ENCODE measurements around the gene MED29.

MED29 gene

GRCh38 chr19:39386557-39386956 lies 4.6 kb upstream of the MED29 start:
- peaks cover 81% of the 10 kb centered on the region for H3K36me3 ChIP-seq (ENCODE audit: insufficient read depth, low read depth, low read length)
- H3K4me3 ChIP-seq (ENCODE audit: low read length), result no peak overlapping the region
- peaks cover 5% of the 10 kb centered on the region for H3K4me1 ChIP-seq (ENCODE audit: insufficient read depth, low read length)
- no peaks in the 10 kb centered on the region for H3K9me3 ChIP-seq (ENCODE audit: insufficient read depth, low read depth, low read length)
- H3K27me3 ChIP-seq (ENCODE audit: insufficient read depth, low read length), result no peaks in the 10 kb centered on the region
- H3K27ac ChIP-seq (ENCODE audit: low read length), result no peak overlapping the region
- no peak overlapping the region for H3K9ac ChIP-seq (ENCODE audit: low read depth, low read length)

GRCh38 chr19:39388657-39389056 lies 2.5 kb upstream of the MED29 start:
- H3K27ac ChIP-seq (ENCODE audit: low read length), result no peak overlapping the region
- H3K4me3 ChIP-seq (ENCODE audit: low read length), result no peak overlapping the region
- H3K36me3 ChIP-seq (ENCODE audit: insufficient read depth, low read depth, low read length), result peaks cover 69% of the 10 kb centered on the region
- H3K9me3 ChIP-seq (ENCODE audit: insufficient read depth, low read depth, low read length), result no peaks in the 10 kb centered on the region
- H3K4me1 ChIP-seq (ENCODE audit: insufficient read depth, low read length), result peaks cover 9% of the 10 kb centered on the region
- H3K27me3 ChIP-seq (ENCODE audit: insufficient read depth, low read length), result no peaks in the 10 kb centered on the region
- H3K9ac ChIP-seq (ENCODE audit: low read depth, low read length), result no peak overlapping the region

DNA sequence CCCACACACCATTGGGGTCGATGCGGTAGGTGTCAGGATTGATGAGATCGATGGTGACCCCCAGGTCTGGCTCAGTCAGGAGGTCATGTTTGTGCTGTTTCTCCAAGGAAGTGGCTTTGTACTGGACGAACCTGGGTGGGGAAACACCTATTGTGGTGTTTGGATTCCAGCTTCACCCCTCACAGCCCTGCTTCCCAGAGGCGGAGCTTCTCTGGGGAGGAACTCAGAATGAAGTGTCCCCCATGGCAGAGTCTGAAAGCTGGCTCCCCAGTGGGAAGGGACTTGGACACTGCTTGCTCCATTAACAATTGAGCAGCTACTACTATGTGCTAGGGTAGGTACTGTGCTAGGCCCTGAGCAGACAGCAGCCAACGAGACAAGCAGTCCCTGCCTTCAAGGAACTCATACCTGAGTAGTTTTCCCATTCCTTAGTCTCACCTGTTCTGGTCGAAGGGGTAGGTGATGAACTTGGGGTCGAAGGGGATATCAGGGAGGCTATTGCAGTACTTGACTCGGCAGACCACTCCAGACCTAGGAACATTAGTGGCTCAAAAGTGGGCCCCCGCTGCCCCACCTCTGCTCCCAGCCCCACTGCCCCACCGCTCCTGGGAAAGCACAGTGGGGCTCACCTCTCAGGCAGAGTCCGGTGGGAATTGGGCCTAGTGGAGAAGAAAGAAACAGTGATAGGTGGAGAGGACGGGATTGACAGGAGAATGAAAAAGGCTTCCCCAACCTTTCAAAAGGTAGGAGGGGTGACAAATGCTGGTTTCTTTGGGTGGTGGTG lies 1.4 kb upstream of the MED29 start:
- H3K4me1 ChIP-seq (ENCODE audit: insufficient read depth, low read length), result peaks cover 9% of the 10 kb centered on the region
- no peaks in the 10 kb centered on the region for H3K27me3 ChIP-seq (ENCODE audit: insufficient read depth, low read length)
- H3K27ac ChIP-seq (ENCODE audit: low read length), result peak overlapping the region; percentile 54
- peak overlapping the region; percentile 86 for H3K9ac ChIP-seq (ENCODE audit: low read depth, low read length)
- peak overlapping the region; percentile 80 for H3K4me3 ChIP-seq (ENCODE audit: low read length)
- H3K36me3 ChIP-seq (ENCODE audit: insufficient read depth, low read depth, low read length), result peaks cover 66% of the 10 kb centered on the region
- no peaks in the 10 kb centered on the region for H3K9me3 ChIP-seq (ENCODE audit: insufficient read depth, low read depth, low read length)

- Histone ChIP-seq H3K9me3 (ENCODE audit: insufficient read depth, low read depth, low read length) (no peaks in the 10 kb centered on the region), H3K9ac (ENCODE audit: low read depth, low read length) (peak overlapping the region; percentile 86), H3K36me3 (ENCODE audit: insufficient read depth, low read depth, low read length) (peaks cover 66% of the 10 kb centered on the region), H3K4me3 (ENCODE audit: low read length) (peak overlapping the region; percentile 80), H3K27me3 (ENCODE audit: insufficient read depth, low read length) (no peaks in the 10 kb centered on the region), H3K27ac (ENCODE audit: low read length) (peak overlapping the region; percentile 54), H3K4me1 (ENCODE audit: insufficient read depth, low read length) (peaks cover 9% of the 10 kb centered on the region)
These were observed 777 bp upstream of the MED29 start for GRCh38 chr19:39390451-39390750.

- Histone ChIP-seq H3K4me1 (ENCODE audit: insufficient read depth, low read length) (peaks cover 11% of the 10 kb centered on the region; the same call in 1 of the 2 replicates), H3K9ac (ENCODE audit: low read depth, low read length) (0 out of 2 replicates have a peak overlapping the region, but pooled peaks have one; percentile 24), H3K9me3 (ENCODE audit: insufficient read depth, low read depth, low read length) (no peaks in the 10 kb centered on the region), H3K27me3 (ENCODE audit: insufficient read depth, low read length) (no peaks in the 10 kb centered on the region), H3K27ac (ENCODE audit: low read length) (no peak overlapping the region), H3K4me3 (ENCODE audit: low read length) (no peak overlapping the region), H3K36me3 (ENCODE audit: insufficient read depth, low read depth, low read length) (peaks cover 19% of the 10 kb centered on the region)
These were observed 6.5 kb downstream of the MED29 start for GRCh38 chr19:39397360-39398296.

GRCh38 chr19:39398297-39398864 lies 7.2 kb downstream of the MED29 start:
- H3K27ac ChIP-seq (ENCODE audit: low read length), result no peak overlapping the region
- H3K9me3 ChIP-seq (ENCODE audit: insufficient read depth, low read depth, low read length), result no peaks in the 10 kb centered on the region
- peaks cover 16% of the 10 kb centered on the region for H3K36me3 ChIP-seq (ENCODE audit: insufficient read depth, low read depth, low read length)
- H3K9ac ChIP-seq (ENCODE audit: low read depth, low read length), result 0 out of 2 replicates have a peak overlapping the region, but pooled peaks have one; percentile 24
- H3K27me3 ChIP-seq (ENCODE audit: insufficient read depth, low read length), result no peaks in the 10 kb centered on the region
- no peak overlapping the region for H3K4me3 ChIP-seq (ENCODE audit: low read length)
- peaks cover 11% of the 10 kb centered on the region; the same call in 1 of the 2 replicates for H3K4me1 ChIP-seq (ENCODE audit: insufficient read depth, low read length)

GRCh38 chr19:39399668-39400050 lies 8.5 kb downstream of the MED29 start:
- peaks cover 11% of the 10 kb centered on the region; the same call in 1 of the 2 replicates for H3K4me1 ChIP-seq (ENCODE audit: insufficient read depth, low read length)
- no peak overlapping the region for H3K9ac ChIP-seq (ENCODE audit: low read depth, low read length)
- H3K27me3 ChIP-seq (ENCODE audit: insufficient read depth, low read length), result no peaks in the 10 kb centered on the region
- H3K36me3 ChIP-seq (ENCODE audit: insufficient read depth, low read depth, low read length), result peaks cover 7% of the 10 kb centered on the region; the same call in 1 of the 2 replicates
- H3K9me3 ChIP-seq (ENCODE audit: insufficient read depth, low read depth, low read length), result no peaks in the 10 kb centered on the region
- H3K27ac ChIP-seq (ENCODE audit: low read length), result no peak overlapping the region
- no peak overlapping the region for H3K4me3 ChIP-seq (ENCODE audit: low read length)

- no peak overlapping the region for H3K4me3 ChIP-seq (ENCODE audit: low read length)
- H3K27me3 ChIP-seq (ENCODE audit: insufficient read depth, low read length), result no peaks in the 10 kb centered on the region
- no peaks in the 10 kb centered on the region for H3K9me3 ChIP-seq (ENCODE audit: insufficient read depth, low read depth, low read length)
- no peak overlapping the region for H3K27ac ChIP-seq (ENCODE audit: low read length)
- no peak overlapping the region for H3K9ac ChIP-seq (ENCODE audit: low read depth, low read length)
- H3K36me3 ChIP-seq (ENCODE audit: insufficient read depth, low read depth, low read length), result peaks cover 4% of the 10 kb centered on the region; the same call in 1 of the 2 replicates
- H3K4me1 ChIP-seq (ENCODE audit: insufficient read depth, low read length), result peaks cover 13% of the 10 kb centered on the region; the same call in 1 of the 2 replicates
These were observed 8.9 kb downstream of the MED29 start for GRCh38 chr19:39400061-39400460.

DNA sequence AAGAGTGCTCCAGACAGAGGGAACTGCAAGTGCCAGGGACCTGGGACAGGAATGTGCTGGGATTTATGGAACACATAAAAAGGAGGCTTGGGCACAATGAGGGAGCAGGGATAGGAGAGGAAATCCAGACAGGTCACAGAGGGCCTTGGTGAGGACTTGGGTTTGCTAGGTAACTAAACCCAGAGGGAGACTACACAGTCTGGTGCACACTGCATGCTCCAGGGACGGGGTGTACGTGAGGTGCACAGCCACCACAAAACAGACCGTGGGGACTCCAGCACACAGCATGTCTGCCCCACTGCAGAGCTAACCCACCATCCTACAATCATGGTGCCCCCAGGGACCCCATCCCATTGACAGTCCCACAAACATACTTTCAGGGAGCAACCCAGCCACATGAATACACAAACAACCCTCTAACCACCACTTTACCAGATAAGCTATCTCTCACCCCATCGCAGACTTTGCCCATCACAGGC lies 9.9 kb downstream of the MED29 start:
- H3K9ac ChIP-seq (ENCODE audit: low read depth, low read length), result peak overlapping the region; percentile 90; the same call in 1 of the 2 replicates

DNA sequence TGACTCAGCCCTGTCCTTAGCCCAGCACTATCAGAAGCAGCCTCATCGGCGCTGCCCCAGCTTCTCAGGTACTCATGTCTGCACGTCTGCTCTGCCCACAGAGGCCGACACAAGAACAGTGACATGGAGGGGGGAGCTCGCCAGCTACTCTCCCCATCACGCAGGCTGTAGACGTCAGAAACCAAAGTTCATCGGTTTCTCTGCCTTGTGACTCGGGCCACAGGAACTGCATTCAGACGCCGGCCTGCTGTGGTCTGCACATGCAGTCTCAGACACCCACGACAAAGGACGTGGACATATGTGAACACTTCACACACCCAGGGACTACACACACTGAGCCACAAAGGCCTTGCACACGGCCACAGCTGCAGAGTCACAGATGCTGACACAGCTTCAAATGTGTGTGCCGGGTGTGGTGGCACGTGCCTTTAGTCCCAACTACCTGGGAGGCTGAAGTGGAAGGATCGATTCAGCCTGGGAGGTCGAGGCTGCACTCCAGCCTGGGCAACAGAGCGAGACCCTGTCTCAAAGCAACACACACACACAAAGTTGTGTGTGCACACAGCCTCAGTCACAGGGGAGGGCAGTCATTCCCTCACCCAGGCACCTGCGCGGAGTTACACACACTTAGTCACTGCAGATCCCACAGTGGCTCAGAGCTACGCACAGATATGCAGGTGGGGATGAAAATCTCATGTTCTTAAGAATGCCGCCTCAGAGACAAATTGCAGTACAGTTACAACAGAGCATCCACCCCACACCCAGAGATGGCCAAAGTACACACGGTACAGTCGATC lies 10.6 kb downstream of the MED29 start:
- Histone ChIP-seq H3K9ac (ENCODE audit: low read depth, low read length) (peak overlapping the region; percentile 90; the same call in 1 of the 2 replicates), H3K4me3 (ENCODE audit: low read length) (peak overlapping the region; percentile 66), H3K27ac (ENCODE audit: low read length) (peak overlapping the region; percentile 43), H3K4me1 (ENCODE audit: insufficient read depth, low read length) (peaks cover 25% of the 10 kb centered on the region; the same call in 1 of the 2 replicates), H3K36me3 (ENCODE audit: insufficient read depth, low read depth, low read length) (no peaks in the 10 kb centered on the region), H3K9me3 (ENCODE audit: insufficient read depth, low read depth, low read length) (no peaks in the 10 kb centered on the region), H3K27me3 (ENCODE audit: insufficient read depth, low read length) (no peaks in the 10 kb centered on the region)

More for the DNA sequence above, 9.9 kb downstream of the MED29 start:
- Histone ChIP-seq H3K9me3 (ENCODE audit: insufficient read depth, low read depth, low read length) (no peaks in the 10 kb centered on the region), H3K4me3 (ENCODE audit: low read length) (no peak overlapping the region), H3K4me1 (ENCODE audit: insufficient read depth, low read length) (peaks cover 23% of the 10 kb centered on the region; the same call in 1 of the 2 replicates), H3K27me3 (ENCODE audit: insufficient read depth, low read length) (no peaks in the 10 kb centered on the region), H3K36me3 (ENCODE audit: insufficient read depth, low read depth, low read length) (no peaks in the 10 kb centered on the region), H3K27ac (ENCODE audit: low read length) (peak overlapping the region; percentile 43)

Data from iPS-20b (cell line).